ENCODE measurements around the gene CEMIP. TPM values are rescaled to one million over a fixed set of nuclear protein-coding genes. Genes with fewer than 3 reads are reported as not detected.

CEMIP gene
- total and polyA plus RNA-seq, 2 of the 13 experiments (the other 11 are each of a cell fraction or from before 2014, with no cell fraction given) = 4.3 to 28.5 TPM

GRCh38 chr15:80780416-80781221, 1.4 kb downstream of the CEMIP start (continued):
- TF ChIP-seq ZFP36L2 (CRISPR knock-in tag; IDR thresholded peaks at IDR 0.05) (peak; percentile 96; the same call in 1 of the 2 replicates), SATB2 (CRISPR knock-in tag; IDR thresholded peaks at IDR 0.05) (peak; percentile 98), CEBPG (CRISPR knock-in tag; IDR thresholded peaks at IDR 0.05) (no peak), ZNF20 (CRISPR knock-in tag; IDR thresholded peaks at IDR 0.05) (no peak), LCORL (IDR thresholded peaks at IDR 0.05) (no peak), LCORL (CRISPR knock-in tag; IDR thresholded peaks at IDR 0.05) (no peak), ZC3H4 (CRISPR knock-in tag; IDR thresholded peaks at IDR 0.05; ENCODE audit: borderline replicate concordance) (peak; percentile 80; the same call in 1 of the 2 replicates), CEBPB (IDR thresholded peaks at IDR 0.05; ENCODE audit: borderline replicate concordance, low read depth, low read length) (no peak), JUN (CRISPR knock-in tag; IDR thresholded peaks at IDR 0.05) (no peak), FOXK2 (IDR thresholded peaks at IDR 0.05) (no peak), ZNF296 (CRISPR knock-in tag; conservative IDR thresholded peaks at IDR 0.05) (peak; percentile 94; the same call in 1 of the 2 replicates), RFX1 (IDR thresholded peaks at IDR 0.05) (no peak), FOXP4 (CRISPR knock-in tag; IDR thresholded peaks at IDR 0.05) (peak; percentile 53), ERF (CRISPR knock-in tag; IDR thresholded peaks at IDR 0.05) (peak; percentile 99), PAWR (CRISPR knock-in tag; IDR thresholded peaks at IDR 0.05; ENCODE audit: borderline replicate concordance) (0 out of 2 replicates have a peak, but pooled peaks have one; percentile 59), CCDC6 (CRISPR knock-in tag; IDR thresholded peaks at IDR 0.05) (peak; percentile 84; the same call in 1 of the 2 replicates), PAX8 (CRISPR knock-in tag; IDR thresholded peaks at IDR 0.05; ENCODE audit: borderline replicate concordance) (peak; percentile 86; the same call in 1 of the 2 replicates), SOX5 (CRISPR knock-in tag; IDR thresholded peaks at IDR 0.05; ENCODE audit: borderline replicate concordance) (peak; percentile 37; the same call in 1 of the 2 replicates), ZNF367 (CRISPR knock-in tag; IDR thresholded peaks at IDR 0.05; ENCODE audit: borderline replicate concordance) (peak; percentile 95; the same call in 1 of the 2 replicates), EHMT2 (IDR thresholded peaks at IDR 0.05; ENCODE audit: borderline replicate concordance, low read depth, low read length) (peak; percentile 70; the same call in 1 of the 2 replicates), ZNF34 (CRISPR knock-in tag; IDR thresholded peaks at IDR 0.05; ENCODE audit: borderline replicate concordance) (no peak), ZFP1 (CRISPR knock-in tag; IDR thresholded peaks at IDR 0.05) (no peak), ZGPAT (CRISPR knock-in tag; IDR thresholded peaks at IDR 0.05) (peak; percentile 82; the same call in 1 of the 2 replicates), ZNF766 (CRISPR knock-in tag; IDR thresholded peaks at IDR 0.05; ENCODE audit: borderline replicate concordance) (peak; percentile 92), FUBP1 (CRISPR knock-in tag; IDR thresholded peaks at IDR 0.05; ENCODE audit: borderline replicate concordance) (no peak), ATRX (CRISPR knock-in tag; IDR thresholded peaks at IDR 0.05; ENCODE audit: borderline replicate concordance) (no peak), HOXA9 (CRISPR knock-in tag; IDR thresholded peaks at IDR 0.05; ENCODE audit: borderline replicate concordance) (no peak; the same call in 1 of the 2 replicates)
